HG02840 (cell line): ENCODE measurements around the gene NRIP3.
"Not testable (repeated sequence)": the region's sequence is repeated elsewhere in the genome, so short reads cannot be mapped to it uniquely, and the experiment has no call there.

Experiments used
- ATAC-seq: cut with Tn5 transposase; IDR thresholded peaks from one replicate; pipeline ENCODE4 v1.9.1; 2021; ENCODE audit warnings: mild to moderate bottlenecking, moderate library complexity, moderate number of reproducible peaks; ENCODE audit not compliant: unreplicated experiment, low FRiP score

Gene NRIP3

GRCh38 chr11:8979365-8979764, 24.4 kb downstream of the NRIP3 start:
- not testable (repeated sequence) for ATAC-seq

DNA sequence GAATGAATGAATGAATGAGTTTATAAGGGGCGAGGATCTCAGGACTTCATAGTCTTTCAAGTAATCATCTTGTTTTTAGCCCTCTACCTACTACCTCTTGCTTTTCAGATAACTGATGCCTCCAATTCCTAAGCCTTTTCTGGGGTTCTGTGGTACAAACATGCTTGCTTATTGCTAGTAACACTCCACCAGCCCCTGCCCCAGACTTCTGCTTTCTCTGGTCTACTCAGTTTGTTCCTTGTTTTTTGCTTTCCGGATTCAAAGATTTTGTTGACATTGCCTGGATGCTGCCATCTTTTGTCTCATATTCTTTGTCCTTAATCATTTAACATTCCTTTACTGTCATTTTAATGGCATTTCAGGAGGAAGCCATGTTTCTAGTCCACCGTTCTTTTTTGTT, 30.7 kb downstream of the NRIP3 start:
- no peak for ATAC-seq

DNA sequence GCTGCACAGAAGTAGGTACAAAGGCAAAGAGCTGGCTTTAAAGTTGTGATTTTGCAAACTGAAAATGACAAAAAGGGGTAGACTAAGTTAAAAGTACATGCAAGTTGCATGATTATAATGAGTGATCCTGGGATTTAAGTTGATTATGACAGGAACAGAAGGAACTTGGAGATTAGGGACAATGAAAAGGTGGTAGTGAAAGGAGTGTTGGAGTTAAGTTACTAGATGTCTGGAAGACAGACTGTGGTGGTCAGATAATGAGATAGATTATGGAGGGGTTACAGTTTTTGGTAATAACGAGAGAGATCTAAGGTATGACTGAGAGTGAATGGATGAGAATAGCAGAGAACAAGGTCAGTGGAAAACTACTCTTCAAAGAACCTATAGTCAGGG, 31.9 kb downstream of the NRIP3 start:
- ATAC-seq, result no peak

GRCh38 chr11:8971196-8971923, 32.4 kb downstream of the NRIP3 start:
- no peak for ATAC-seq

GRCh38 chr11:8967184-8967583, 36.6 kb downstream of the NRIP3 start:
- ATAC-seq, result no peak

GRCh38 chr11:8964324-8965320, 39.2 kb downstream of the NRIP3 start, which contains the start of gene TMEM9B:
TSS of gene TMEM9B (minus strand) at chr11:8964442. CDS start at chr11:8964313, 129 bp downstream.
- ATAC-seq, result peak; percentile 83

- ATAC-seq, result peak; percentile 58
Measured at GRCh38 chr11:8963569-8964323, 40.1 kb downstream of the NRIP3 start.

- no peak for ATAC-seq
Measured at GRCh38 chr11:8962841-8963240, 41.0 kb downstream of the NRIP3 start.

DNA sequence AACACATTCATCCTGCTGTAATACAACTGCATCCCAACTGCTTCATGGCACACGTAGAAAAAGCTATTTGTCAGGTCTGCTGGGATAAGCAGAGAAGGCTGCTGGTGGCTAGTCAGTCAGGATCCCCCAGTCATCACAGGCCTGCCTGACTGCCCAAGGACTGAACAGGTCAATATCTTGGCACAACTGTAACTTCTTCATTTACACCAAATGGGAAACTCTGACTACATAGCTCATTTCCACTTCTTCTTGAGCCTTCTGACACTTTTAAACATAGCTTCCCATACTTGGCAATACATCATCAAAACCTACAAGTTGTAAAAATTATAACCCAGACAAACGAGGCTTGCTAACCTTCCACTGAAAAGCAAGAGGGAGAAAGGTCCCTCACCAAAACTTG, 42.4 kb downstream of the NRIP3 start:
- no peak for ATAC-seq

GRCh38 chr11:8959546-8960166, 44.1 kb downstream of the NRIP3 start:
- ATAC-seq, result no peak

GRCh38 chr11:8956860-8957259, 46.9 kb downstream of the NRIP3 start:
- no peak for ATAC-seq

GRCh38 chr11:8948886-8949285, 54.9 kb downstream of the NRIP3 start:
- ATAC-seq, result no peak

DNA sequence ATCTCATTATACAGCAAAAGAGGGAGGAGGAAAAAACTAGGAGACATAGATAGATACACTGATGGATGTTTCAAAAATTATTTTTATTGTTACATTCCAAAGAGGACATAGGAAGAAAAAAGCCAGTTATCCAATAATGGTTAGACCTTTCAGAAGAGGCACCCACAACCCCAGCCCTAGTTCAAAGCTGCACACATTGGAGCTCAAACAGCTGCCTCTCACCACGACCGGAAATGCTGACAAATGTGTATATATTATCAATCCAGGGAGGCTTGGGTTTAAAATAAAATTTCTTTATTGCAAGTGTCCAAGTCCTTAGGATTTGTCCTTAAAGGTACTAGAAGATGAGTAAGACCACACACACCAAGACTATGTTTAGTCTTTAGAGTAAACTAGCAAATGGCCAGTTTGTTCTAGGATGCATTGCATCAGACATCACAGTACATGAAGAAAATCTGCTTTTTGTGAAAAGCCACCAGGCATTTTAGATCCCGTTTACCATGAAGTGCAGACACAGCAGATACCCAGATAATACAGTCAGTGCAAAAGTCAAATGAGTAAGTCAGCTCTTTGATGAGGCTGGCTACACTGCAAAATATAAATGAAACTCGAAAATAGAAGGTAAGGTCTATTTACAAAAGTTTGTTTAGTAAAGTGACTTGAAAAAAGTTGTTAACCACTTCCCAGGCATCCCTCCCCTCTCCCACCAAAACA, 56.4 kb downstream of the NRIP3 start:
- no peak for ATAC-seq

GRCh38 chr11:8942518-8943066, 61.2 kb downstream of the NRIP3 start, which contains the start of gene ASCL3:
TSS of gene ASCL3 (minus strand) at chr11:8943016. CDS start at chr11:8938161, 4,855 bp downstream.
- ATAC-seq, result no peak

- no peak for ATAC-seq
Measured at GRCh38 chr11:8941341-8942103, 62.3 kb downstream of the NRIP3 start.

GRCh38 chr11:8937659-8938058, 66.1 kb downstream of the NRIP3 start:
- ATAC-seq, result no peak

- ATAC-seq, result no peak
Measured at GRCh38 chr11:8937159-8937558, 66.6 kb downstream of the NRIP3 start.

- not testable (repeated sequence) for ATAC-seq
Measured at GRCh38 chr11:8935789-8936188, 68.0 kb downstream of the NRIP3 start.
